Loucy (cell line): ENCODE measurements around the gene ENO1.
A peak's percentile ranks its signal among the peaks of the same experiment; 100 is the strongest.

Experiments used
- H2AFZ ChIP-seq: fragments of 200-600 bp; sonication (generic); 2 replicates; pipeline ENCODE4 v1.6.0; 2016; ENCODE audit warnings: antibody characterized with exemption, mild to moderate bottlenecking, low read length, moderate library complexity
- H3F3A ChIP-seq: fragments of 200-600 bp; 2 replicates; pipeline ENCODE4 v1.6.0; 2016; ENCODE audit warnings: antibody characterized with exemption, low read depth, mild to moderate bottlenecking
- H3K27me3 ChIP-seq: fragments of 200-600 bp; sonication (generic); 2 replicates; pipeline ENCODE4 v1.6.1; 2014; ENCODE audit warnings: low read length, mild to moderate bottlenecking; ENCODE audit not compliant: insufficient read depth, poor library complexity, severe bottlenecking
- H3K36me3 ChIP-seq: fragments of 200-600 bp; sonication (generic); 2 replicates; pipeline ENCODE4 v1.6.1; 2016; ENCODE audit warnings: low read length; ENCODE audit not compliant: insufficient read depth
- H3K4me1 ChIP-seq: fragments of 200-600 bp; sonication (generic); 2 replicates; pipeline ENCODE4 v1.5.1; 2014; ENCODE audit warnings: low read length, mild to moderate bottlenecking; ENCODE audit not compliant: insufficient read depth, poor library complexity, severe bottlenecking
- H3K4me2 ChIP-seq: fragments of 200-600 bp; sonication (generic); 2 replicates; pipeline ENCODE4 v1.6.0; 2014; ENCODE audit warnings: antibody characterized with exemption, low read length, low read depth, mild to moderate bottlenecking; ENCODE audit not compliant: poor library complexity, severe bottlenecking
- H3K4me3 ChIP-seq: fragments of 200-600 bp; sonication (generic); 2 replicates; pipeline ENCODE4 v1.5.1; 2014; ENCODE audit warnings: low read length, mild to moderate bottlenecking, mixed read lengths; ENCODE audit not compliant: poor library complexity, severe bottlenecking
- H3K79me2 ChIP-seq: fragments of 200-600 bp; sonication (generic); 2 replicates; pipeline ENCODE4 v1.6.1; 2014; ENCODE audit warnings: low read length; ENCODE audit not compliant: insufficient read depth
- H3K9ac ChIP-seq: fragments of 200-600 bp; sonication (generic); 2 replicates; pipeline ENCODE4 v1.6.0; 2014; ENCODE audit warnings: mild to moderate bottlenecking, low read depth, low read length, moderate library complexity; ENCODE audit not compliant: poor library complexity, severe bottlenecking
- H3K9me2 ChIP-seq: fragments of 200-600 bp; sonication (generic); replicated peaks from 2 replicates; pipeline ENCODE4 v1.6.1; 2016; ENCODE audit warnings: low read depth, low read length, mixed read lengths
- H3K9me3 ChIP-seq: fragments of 200-600 bp; sonication (generic); 2 replicates; pipeline ENCODE4 v1.6.1; 2014; ENCODE audit warnings: mild to moderate bottlenecking, antibody characterized with exemption, low read length, low read depth; ENCODE audit not compliant: insufficient read depth
- H4K20me1 ChIP-seq: fragments of 200-600 bp; sonication (generic); 2 replicates; pipeline ENCODE4 v1.6.0; 2014; ENCODE audit warnings: antibody characterized with exemption, low read length, mild to moderate bottlenecking; ENCODE audit not compliant: insufficient read depth, poor library complexity, severe bottlenecking
- CTCF ChIP-seq: fragments of 200-600 bp; sonication (generic); conservative IDR thresholded peaks from 2 replicates; pipeline ENCODE4 v1.5.1; 2014; ENCODE audit warnings: mild to moderate bottlenecking, antibody characterized with exemption, low read length
- EZH2phosphoT487 ChIP-seq: fragments of 200-600 bp; IDR thresholded peaks from 2 replicates; pipeline ENCODE4 v1.6.1; 2018; ENCODE audit warnings: antibody characterized with exemption, mild to moderate bottlenecking, moderate library complexity, borderline replicate concordance

Gene ENO1

GRCh38 chr1:8818325-8818775 is 60.1 kb downstream of the ENO1 start:
- Histone ChIP-seq H3K9me3 (no peaks in the 10 kb centered on the region), H3K9me2 (no peaks in the 10 kb centered on the region), H3K4me1 (peaks cover 39% of the 10 kb centered on the region), H4K20me1 (peaks cover 36% of the 10 kb centered on the region), H2AFZ (peak overlapping the region; percentile 96), H3K4me3 (peak overlapping the region; percentile 99), H3F3A (peaks cover 5% of the 10 kb centered on the region; the same call in 1 of the 2 replicates), H3K9ac (peak overlapping the region; percentile 79), H3K27me3 (peaks cover 3% of the 10 kb centered on the region), H3K36me3 (no peaks in the 10 kb centered on the region), H3K4me2 (peak overlapping the region; percentile 81), H3K79me2 (peaks cover 40% of the 10 kb centered on the region)
- TF ChIP-seq CTCF (no peak), EZH2phosphoT487 (no peak)

- H3K9me2 ChIP-seq, result no peaks in the 10 kb centered on the region
- H3K4me1 ChIP-seq, result peaks cover 43% of the 10 kb centered on the region
- peak within 1 kb of the TSS; percentile 95 for H3K9ac ChIP-seq
- H3K27me3 ChIP-seq, result peaks cover 3% of the 10 kb centered on the region
- H3K9me3 ChIP-seq, result no peaks in the 10 kb centered on the region
- peaks cover 47% of the 10 kb centered on the region for H3K79me2 ChIP-seq
- H3F3A ChIP-seq, result peaks cover 5% of the 10 kb centered on the region; the same call in 1 of the 2 replicates
- peak within 1 kb of the TSS; percentile 86 for H3K4me2 ChIP-seq
- peaks cover 41% of the 10 kb centered on the region for H4K20me1 ChIP-seq
- peak within 1 kb of the TSS; percentile 96 for H2AFZ ChIP-seq
- H3K4me3 ChIP-seq, result peak within 1 kb of the TSS; percentile 99
- TF ChIP-seq EZH2phosphoT487 (no peak), CTCF (no peak)
- H3K36me3 ChIP-seq, result no peaks in the 10 kb centered on the region
Observed at GRCh38 chr1:8817412-8818324, 60.8 kb downstream of the ENO1 start, which contains the start of gene RERE. TSS of gene RERE (minus strand) at chr1:8817640.

GRCh38 chr1:8816831-8817411 is 61.6 kb downstream of the ENO1 start:
- Histone ChIP-seq H3K9ac (peak overlapping the region; percentile 95), H3F3A (peaks cover 5% of the 10 kb centered on the region; the same call in 1 of the 2 replicates), H3K4me1 (peaks cover 43% of the 10 kb centered on the region), H3K79me2 (peaks cover 55% of the 10 kb centered on the region), H3K9me3 (no peaks in the 10 kb centered on the region), H2AFZ (peak overlapping the region; percentile 91), H3K36me3 (no peaks in the 10 kb centered on the region), H3K4me3 (peak overlapping the region; percentile 99), H3K27me3 (peaks cover 3% of the 10 kb centered on the region), H3K9me2 (no peaks in the 10 kb centered on the region), H4K20me1 (peaks cover 42% of the 10 kb centered on the region), H3K4me2 (peak overlapping the region; percentile 86)
- TF ChIP-seq EZH2phosphoT487 (no peak), CTCF (no peak)
